ENCODE results near the gene STARD13.

Gene STARD13

GRCh38 chr13:33285420-33286124 is at the start of gene STARD13:
STARD13 (minus strand) TSS chr13:33285755; CDS start chr13:33285638, 117 bp downstream.
- DNase-seq = no peak

GRCh38 chr13:33334831-33335230 is 49.3 kb upstream of the STARD13 start:
- DNase-seq = no peak

DNA sequence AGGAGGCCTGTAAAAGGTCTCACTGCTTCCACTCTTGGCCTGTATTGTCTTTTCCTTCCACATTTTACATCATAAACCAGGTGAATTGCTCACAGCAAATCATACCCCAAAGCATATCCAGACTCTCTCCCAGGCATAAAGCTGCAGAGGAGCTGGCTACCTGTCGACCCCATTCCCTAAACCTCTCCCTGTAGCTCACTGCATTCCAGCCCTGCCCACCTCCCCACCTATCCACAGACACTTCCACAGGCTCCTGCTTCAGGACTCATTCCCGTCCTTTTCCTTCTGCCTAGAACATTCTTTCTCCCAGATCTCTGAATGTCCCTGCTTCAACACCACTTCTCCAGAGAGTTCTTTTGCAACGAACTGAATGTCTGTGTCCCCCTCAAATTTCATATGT is 46.4 kb upstream of the STARD13 start:
- no peak for DNase-seq

- DNase-seq = no peak
Measured at GRCh38 chr13:33330483-33330882, 44.9 kb upstream of the STARD13 start.

DNA sequence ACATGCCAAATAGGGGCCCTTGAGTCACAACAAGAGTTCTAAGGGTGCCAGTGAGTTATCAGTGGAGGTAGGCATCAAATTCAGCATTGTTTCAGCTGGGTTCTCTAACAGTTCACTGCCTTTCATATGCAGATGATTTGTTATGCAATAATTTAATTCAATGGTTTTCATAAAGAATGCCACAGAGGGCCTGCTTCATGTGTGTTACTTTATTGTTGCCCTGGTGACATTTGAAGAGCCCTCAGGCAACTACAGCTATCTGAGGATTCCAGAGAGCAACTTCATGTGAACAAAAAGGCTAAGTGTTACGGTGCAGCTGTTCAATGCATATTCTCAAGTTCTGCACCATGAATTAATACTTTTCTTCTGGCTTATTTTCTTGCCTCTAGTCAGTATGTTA is 43.1 kb upstream of the STARD13 start:
- no peak for DNase-seq

- DNase-seq = no peak
Measured at GRCh38 chr13:33326723-33327122, 41.2 kb upstream of the STARD13 start.

- DNase-seq = no peak
Measured at GRCh38 chr13:33326246-33326645, 40.7 kb upstream of the STARD13 start.

GRCh38 chr13:33323801-33324510 is 38.4 kb upstream of the STARD13 start:
- no peak for DNase-seq

DNA sequence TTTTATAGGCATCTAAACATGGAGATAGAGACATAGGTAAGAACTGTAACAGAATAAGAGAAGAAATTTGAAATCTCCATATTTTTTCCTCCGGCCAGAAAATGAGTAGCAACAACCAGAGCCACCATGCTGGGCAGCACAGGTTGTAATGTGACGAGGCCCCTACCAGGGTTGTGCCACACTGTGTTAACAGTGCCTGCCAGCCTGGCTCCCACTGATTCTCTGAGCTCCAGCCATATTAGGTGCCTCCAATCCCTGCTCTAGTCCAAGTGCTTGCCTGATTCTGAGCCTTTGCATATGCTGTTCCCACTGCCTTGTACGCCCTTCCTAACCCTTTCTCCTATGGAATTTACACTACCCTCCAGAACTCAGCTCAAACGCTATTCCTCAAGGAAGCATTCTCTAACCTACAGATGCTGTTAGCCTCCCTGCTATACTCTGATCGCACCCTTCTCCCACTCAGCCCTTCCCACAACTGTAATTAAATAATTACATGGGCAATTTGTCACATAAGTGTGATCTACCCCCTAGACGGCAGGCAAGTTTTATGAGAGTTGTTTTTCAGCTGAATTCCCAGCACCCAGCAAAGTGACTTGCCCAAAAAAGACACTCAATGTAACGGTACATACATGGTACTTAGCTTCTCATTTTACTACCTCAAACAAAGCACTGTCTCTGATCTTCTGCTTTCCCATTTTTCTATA is 37.6 kb upstream of the STARD13 start:
- DNase-seq = no peak

DNA sequence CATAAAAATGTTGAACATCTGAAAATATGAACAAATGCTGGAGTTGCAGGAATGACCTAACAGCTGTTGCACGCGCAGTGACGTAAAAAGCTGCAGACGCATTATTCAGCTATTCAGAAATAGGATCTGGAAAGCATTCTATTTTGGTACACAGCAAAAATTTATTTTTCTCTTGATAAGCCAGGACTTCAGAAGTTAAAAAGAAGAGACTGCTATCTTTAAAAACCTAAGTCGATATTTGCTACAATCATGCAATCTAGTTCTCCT is 36.9 kb upstream of the STARD13 start:
- DNase-seq = no peak

DNA sequence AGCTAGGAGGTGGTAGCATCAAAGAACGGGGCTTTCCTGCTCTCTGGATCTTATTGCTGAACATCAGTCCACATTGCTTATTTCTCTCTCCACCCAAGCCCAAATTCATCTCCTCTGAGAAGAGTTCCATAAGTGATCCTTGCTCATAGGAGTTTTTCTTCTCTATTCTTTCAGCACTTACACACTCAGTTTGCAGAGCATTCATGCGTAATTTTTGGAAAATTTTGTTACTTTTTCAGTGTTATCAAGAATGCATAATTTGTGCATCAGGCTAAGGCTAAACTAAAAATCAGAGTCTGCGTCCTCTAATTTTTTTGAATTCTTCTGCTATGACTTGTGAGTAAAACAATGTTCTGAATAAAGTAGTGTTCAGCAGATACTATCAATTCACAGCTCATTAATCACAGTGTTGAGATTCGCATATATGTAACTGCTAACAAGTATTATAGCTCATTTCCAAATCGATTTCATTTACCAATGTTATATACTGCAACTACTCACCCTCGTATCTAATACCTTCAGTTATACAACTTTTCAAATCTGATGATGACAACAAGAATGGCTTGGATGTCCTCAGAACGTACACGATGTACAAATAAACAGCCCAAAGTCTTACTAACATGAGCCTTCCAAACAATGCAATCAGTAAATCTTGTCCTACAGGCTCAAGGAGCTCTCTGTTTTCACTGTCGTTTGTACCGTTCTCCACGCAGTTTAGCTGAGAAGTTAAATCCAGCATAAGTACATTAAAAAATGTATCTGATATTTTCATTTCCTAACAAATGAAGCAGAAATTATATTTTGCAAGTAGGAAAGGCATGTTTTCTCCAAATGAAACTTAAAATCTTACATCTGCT is 36.4 kb upstream of the STARD13 start:
- DNase-seq = no peak

- DNase-seq = no peak
Measured at GRCh38 chr13:33319859-33320258, 34.3 kb upstream of the STARD13 start.

DNA sequence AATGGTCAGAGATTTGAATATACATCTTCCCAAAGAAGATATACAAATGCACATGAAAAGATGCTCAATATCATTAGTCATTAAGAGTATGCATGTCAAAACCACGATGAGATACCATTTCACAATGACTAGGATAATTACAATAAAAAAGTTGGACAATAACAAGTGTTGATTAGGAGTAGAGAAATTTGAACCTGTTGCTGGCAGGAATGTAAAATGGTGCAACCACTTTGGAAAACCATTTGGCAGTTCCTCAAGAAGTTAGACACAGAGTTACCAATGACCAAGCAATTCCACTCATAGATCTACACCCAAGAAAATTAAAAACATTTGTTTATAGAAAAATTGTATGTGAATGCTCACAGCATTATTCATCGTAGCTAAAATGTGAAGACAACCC is 33.2 kb upstream of the STARD13 start:
- no peak for DNase-seq

- DNase-seq = no peak
Measured at GRCh38 chr13:33318037-33318436, 32.5 kb upstream of the STARD13 start.

GRCh38 chr13:33316890-33317289 is 31.3 kb upstream of the STARD13 start:
- no peak for DNase-seq

GRCh38 chr13:33313504-33313903 is 27.9 kb upstream of the STARD13 start:
- no peak for DNase-seq

DNA sequence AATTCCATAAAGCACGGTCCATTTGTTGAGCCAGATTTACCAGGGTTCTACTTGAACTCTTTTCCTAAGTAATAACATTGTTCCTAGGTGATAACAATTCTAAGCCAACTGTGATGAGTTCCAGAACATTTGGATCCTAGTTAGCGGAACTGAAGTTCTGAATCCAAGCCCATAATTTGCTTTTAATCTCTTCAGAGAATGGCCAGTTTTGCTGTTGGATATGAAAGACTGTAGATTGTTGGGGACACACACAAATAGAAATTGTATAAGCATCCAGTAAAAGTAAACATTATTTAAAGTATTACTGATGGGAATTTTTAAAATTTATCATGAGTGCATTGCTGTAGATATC is 27.3 kb upstream of the STARD13 start:
- DNase-seq = no peak

GRCh38 chr13:33312150-33312860 is 26.8 kb upstream of the STARD13 start:
- DNase-seq = no peak

DNA sequence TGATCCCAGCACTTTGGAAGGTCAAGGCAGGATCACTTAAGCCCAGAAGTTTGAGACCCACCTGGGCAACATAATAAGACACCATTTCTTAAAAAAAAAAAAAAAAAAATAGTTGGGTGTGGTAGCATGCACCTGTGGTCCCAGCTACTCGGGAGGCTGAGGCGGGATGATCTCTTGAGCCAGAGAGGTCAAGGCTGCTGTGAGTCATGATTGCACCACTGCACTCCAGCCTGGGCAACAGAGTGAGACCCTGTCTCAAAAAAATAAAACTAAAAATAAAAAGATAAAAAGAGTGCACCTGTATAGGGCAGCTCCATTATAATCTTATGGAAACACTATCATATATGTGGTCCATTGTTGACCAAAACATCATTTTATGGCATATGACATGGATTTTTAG is 25.5 kb upstream of the STARD13 start:
- DNase-seq = no peak

GRCh38 chr13:33310245-33311038 is 24.9 kb upstream of the STARD13 start:
- DNase-seq = no peak

GRCh38 chr13:33308863-33309262 is 23.3 kb upstream of the STARD13 start:
- no peak for DNase-seq

GRCh38 chr13:33307843-33308242 is 22.3 kb upstream of the STARD13 start:
- DNase-seq = no peak
